22Rv1 (cell line): ENCODE measurements around the gene FBXO42.
"Not testable (repeated sequence)": the region's sequence is repeated elsewhere in the genome, so short reads cannot be mapped to it uniquely, and the experiment has no call there.

Experiments
- ZFX ChIP-seq: fragments of 450-650 bp; IDR thresholded peaks from 2 replicates; pipeline ENCODE4 v1.6.1; 2017; ENCODE audit warnings: antibody characterized with exemption, borderline replicate concordance
- TF ChIP-seq, protein P1 (sequence below): fragments of 450-650 bp; IDR thresholded peaks from 2 replicates; pipeline ENCODE4 v1.5.1; 2017; ENCODE audit warnings: mild to moderate bottlenecking

DNA sequence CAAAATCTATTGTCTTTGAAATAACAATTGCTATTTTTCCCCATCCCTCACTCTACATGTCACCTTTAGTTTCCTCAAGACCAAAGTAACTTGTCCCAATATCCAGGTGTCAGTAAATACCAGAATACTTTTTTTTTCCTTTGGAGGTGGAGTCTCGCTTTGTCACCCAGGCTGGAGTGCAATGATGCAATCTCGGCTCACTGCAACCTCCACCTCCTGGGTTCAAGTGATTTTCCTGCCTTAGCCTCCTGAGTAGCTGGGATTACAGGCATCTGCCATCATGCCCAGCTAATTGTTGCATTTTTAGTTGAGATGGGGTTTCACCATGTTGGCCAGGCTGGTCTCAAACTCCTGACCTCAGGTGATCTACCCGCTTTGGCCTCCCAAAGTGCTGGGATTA lies 94.7 kb downstream of the FBXO42 start:
- TF ChIP-seq, protein P1, sequence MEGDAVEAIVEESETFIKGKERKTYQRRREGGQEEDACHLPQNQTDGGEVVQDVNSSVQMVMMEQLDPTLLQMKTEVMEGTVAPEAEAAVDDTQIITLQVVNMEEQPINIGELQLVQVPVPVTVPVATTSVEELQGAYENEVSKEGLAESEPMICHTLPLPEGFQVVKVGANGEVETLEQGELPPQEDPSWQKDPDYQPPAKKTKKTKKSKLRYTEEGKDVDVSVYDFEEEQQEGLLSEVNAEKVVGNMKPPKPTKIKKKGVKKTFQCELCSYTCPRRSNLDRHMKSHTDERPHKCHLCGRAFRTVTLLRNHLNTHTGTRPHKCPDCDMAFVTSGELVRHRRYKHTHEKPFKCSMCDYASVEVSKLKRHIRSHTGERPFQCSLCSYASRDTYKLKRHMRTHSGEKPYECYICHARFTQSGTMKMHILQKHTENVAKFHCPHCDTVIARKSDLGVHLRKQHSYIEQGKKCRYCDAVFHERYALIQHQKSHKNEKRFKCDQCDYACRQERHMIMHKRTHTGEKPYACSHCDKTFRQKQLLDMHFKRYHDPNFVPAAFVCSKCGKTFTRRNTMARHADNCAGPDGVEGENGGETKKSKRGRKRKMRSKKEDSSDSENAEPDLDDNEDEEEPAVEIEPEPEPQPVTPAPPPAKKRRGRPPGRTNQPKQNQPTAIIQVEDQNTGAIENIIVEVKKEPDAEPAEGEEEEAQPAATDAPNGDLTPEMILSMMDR, result not testable (repeated sequence)
- TF ChIP-seq ZFX, result not testable (repeated sequence)
